GM18526 (cell line): ENCODE results near the gene MRPS10.

Experiments
- POLR2A ChIP-seq: IDR thresholded peaks from 3 replicates; pipeline ENCODE4 v1.6.1; 2011; ENCODE audit not compliant: insufficient read length; ENCODE audit errors: extremely low read depth

The MRPS10 gene

GRCh38 chr6:42168650-42169049, 49.0 kb downstream of the MRPS10 start:
- TF ChIP-seq POLR2A: no peak

- TF ChIP-seq POLR2A: no peak
These were observed 51.1 kb downstream of the MRPS10 start for GRCh38 chr6:42166444-42167141.

- TF ChIP-seq POLR2A: no peak
These were observed 52.6 kb downstream of the MRPS10 start for GRCh38 chr6:42165016-42165415.

GRCh38 chr6:42163981-42164380, 53.7 kb downstream of the MRPS10 start:
- TF ChIP-seq POLR2A: no peak

- no peak for TF ChIP-seq POLR2A
These were observed 54.8 kb downstream of the MRPS10 start for GRCh38 chr6:42162812-42163211.

- TF ChIP-seq POLR2A: no peak
These were observed 55.3 kb downstream of the MRPS10 start for GRCh38 chr6:42162384-42162783.

- no peak for TF ChIP-seq POLR2A
These were observed 58.1 kb downstream of the MRPS10 start for GRCh38 chr6:42159431-42160024.

GRCh38 chr6:42158631-42159030, 59.0 kb downstream of the MRPS10 start:
- no peak for TF ChIP-seq POLR2A

- no peak for TF ChIP-seq POLR2A
These were observed 59.6 kb downstream of the MRPS10 start for GRCh38 chr6:42158011-42158410.
